GM23338 (cell line): Measurements from ENCODE around the gene ZNF334. TPM values are rescaled to one million over a fixed set of nuclear protein-coding genes. Genes with fewer than 3 reads are reported as not detected.

Source experiments
- ATAC-seq: fragments of 200-7000 bp; cut with Tn5 transposase; 3 replicates; pipeline ENCODE4 v1.9.1; 2020
- DNase-seq: peaks from one replicate; pipeline ENCODE4 v3.0.0-alpha.2; 2015; ENCODE audit warnings: low spot score
- H2AFZ ChIP-seq: fragments of 200-600 bp; sonication (generic); 2 replicates; pipeline ENCODE4 v1.8.0; 2016; ENCODE audit warnings: antibody characterized with exemption, mild to moderate bottlenecking, moderate library complexity
- H3F3A ChIP-seq: fragments of 200-600 bp; sonication (generic); replicated peaks from 2 replicates; pipeline ENCODE4 v1.8.0; 2017; ENCODE audit warnings: antibody characterized with exemption, mixed run types, low read depth
- H3K27ac ChIP-seq: fragments of 200-600 bp; sonication (generic); 2 replicates; pipeline ENCODE4 v1.6.1; 2016; ENCODE audit warnings: low read depth
- H3K27me3 ChIP-seq: fragments of 200-600 bp; sonication (generic); 2 replicates; pipeline ENCODE4 v1.8.0; 2016; ENCODE audit warnings: mild to moderate bottlenecking, mixed run types, moderate library complexity; ENCODE audit not compliant: insufficient read depth
- H3K36me3 ChIP-seq: fragments of 200-600 bp; sonication (generic); 2 replicates; pipeline ENCODE4 v1.8.0; 2016; ENCODE audit warnings: mild to moderate bottlenecking; ENCODE audit not compliant: insufficient read depth
- H3K4me1 ChIP-seq: fragments of 200-600 bp; sonication (generic); 2 replicates; pipeline ENCODE4 v1.8.0; 2016; ENCODE audit warnings: mild to moderate bottlenecking, moderate library complexity; ENCODE audit not compliant: insufficient read depth
- H3K4me2 ChIP-seq: fragments of 200-600 bp; sonication (generic); 2 replicates; pipeline ENCODE4 v1.7.1; 2017; ENCODE audit warnings: mixed run types
- H3K4me3 ChIP-seq: fragments of 200-600 bp; sonication (generic); 2 replicates; pipeline ENCODE4 v1.6.1; 2016; ENCODE audit warnings: mixed run types
- H3K79me2 ChIP-seq: fragments of 200-600 bp; sonication (generic); replicated peaks from 2 replicates; pipeline ENCODE4 v1.8.0; 2017; ENCODE audit warnings: mild to moderate bottlenecking; ENCODE audit not compliant: insufficient read depth
- H3K9me2 ChIP-seq: fragments of 200-600 bp; sonication (generic); 2 replicates; pipeline ENCODE4 v1.8.0; 2017; ENCODE audit not compliant: insufficient read depth
- H4K20me1 ChIP-seq: fragments of 200-600 bp; sonication (generic); replicated peaks from 2 replicates; pipeline ENCODE4 v1.8.0; 2017; ENCODE audit warnings: mild to moderate bottlenecking; ENCODE audit not compliant: insufficient read depth
- H3K27ac Mint-ChIP-seq: 2 replicates; pipeline ENCODE4 v1.8.0; 2020; ENCODE audit warnings: inconsistent platforms, mild to moderate bottlenecking, moderate library complexity, mixed read lengths
- H3K27me3 Mint-ChIP-seq: 3 replicates; pipeline ENCODE4 v1.8.0; 2022; ENCODE audit warnings: low read depth, mild to moderate bottlenecking, moderate library complexity, mixed read lengths, inconsistent platforms; ENCODE audit not compliant: insufficient read depth, poor library complexity
- H3K36me3 Mint-ChIP-seq: 3 replicates; pipeline ENCODE4 v1.8.0; 2021; ENCODE audit warnings: low read depth, mild to moderate bottlenecking, inconsistent platforms, moderate library complexity, mixed read lengths
- H3K4me1 Mint-ChIP-seq: 3 replicates; pipeline ENCODE4 v1.8.0; 2020; ENCODE audit warnings: mild to moderate bottlenecking, inconsistent platforms, mixed read lengths
- H3K4me3 Mint-ChIP-seq: 3 replicates; pipeline ENCODE4 v1.8.0; 2021; ENCODE audit warnings: moderate library complexity, mild to moderate bottlenecking, inconsistent platforms, mixed read lengths
- H3K9me3 Mint-ChIP-seq: 3 replicates; pipeline ENCODE4 v1.8.0; 2020; ENCODE audit warnings: moderate library complexity, mild to moderate bottlenecking, inconsistent platforms, mixed read lengths
- CREB1 ChIP-seq: fragments of 250-450 bp; sonication (Bioruptor Pico); IDR thresholded peaks from 2 replicates; pipeline ENCODE4 v1.5.0; 2020; ENCODE audit warnings: low read depth, mild to moderate bottlenecking, moderate library complexity
- EZH2 ChIP-seq: fragments of 200-600 bp; sonication (generic); IDR thresholded peaks from one replicate; pipeline ENCODE4 v1.8.0; 2017; ENCODE audit warnings: antibody characterized with exemption, mild to moderate bottlenecking, low read depth; ENCODE audit not compliant: unreplicated experiment
- EZH2phosphoT487 ChIP-seq: fragments of 200-600 bp; sonication (generic); IDR thresholded peaks from one replicate; pipeline ENCODE4 v1.8.1; 2018; ENCODE audit warnings: antibody characterized with exemption; ENCODE audit not compliant: unreplicated experiment
- JUNB ChIP-seq: IDR thresholded peaks from one replicate; pipeline ENCODE4 v1.6.1; 2016; ENCODE audit warnings: antibody characterized with exemption; ENCODE audit not compliant: unreplicated experiment
- NANOG ChIP-seq: IDR thresholded peaks from 2 replicates; pipeline ENCODE4 v1.6.1; 2016; ENCODE audit warnings: antibody characterized with exemption, borderline replicate concordance
- POLR2AphosphoS5 ChIP-seq: IDR thresholded peaks from 2 replicates; pipeline ENCODE4 v1.6.1; 2016; ENCODE audit warnings: antibody characterized with exemption, low read depth
- STAT1 ChIP-seq: IDR thresholded peaks from one replicate; pipeline ENCODE4 v1.6.1; 2016; ENCODE audit warnings: antibody characterized with exemption; ENCODE audit not compliant: unreplicated experiment
- ZNF114 ChIP-seq: fragments of 250-450 bp; sonication (Bioruptor Pico); IDR thresholded peaks from 2 replicates; pipeline ENCODE4 v1.5.0; 2020; ENCODE audit warnings: mild to moderate bottlenecking, moderate library complexity
- ZNF331 ChIP-seq: fragments of 250-450 bp; sonication (Bioruptor Pico); IDR thresholded peaks from 2 replicates; pipeline ENCODE4 v1.5.0; 2020; ENCODE audit warnings: low read depth, mild to moderate bottlenecking, moderate library complexity
- polyA plus RNA-seq: library from polyadenylated mRNA; unstranded; fragments of >200 nt; fragmentation: Nextera tagmentation; extraction: Ambion mirVana; gene quantifications from 2 replicates; pipeline ENCODE4 v1.2.1, GENCODE V29; 2016
- total RNA-seq: library from RNA; depleted of rRNA; stranded (reverse); fragments of >200 nt; shearing (Covaris generic); gene quantifications from 2 replicates; pipeline ENCODE4 v1.2.3, GENCODE V29; 2014
- TF ChIP-seq, protein P1 (sequence below): fragments of 250-450 bp; sonication (Bioruptor Pico); IDR thresholded peaks from 2 replicates; pipeline ENCODE4 v1.5.0; 2020; ENCODE audit warnings: mild to moderate bottlenecking, moderate library complexity
- TF ChIP-seq, protein P2 (sequence below): IDR thresholded peaks from 2 replicates; pipeline ENCODE4 v1.6.1; 2016; ENCODE audit warnings: antibody characterized with exemption
- TF ChIP-seq, protein P3 (sequence below), 2 experiments: fragments of 200-600 bp in 1 of 2; sonication (generic) in 1 of 2; conservative IDR thresholded peaks; 2 replicates each; pipeline versions ENCODE4 v1.5.1 to v1.6.1; 2016 to 2017; ENCODE audit warnings: antibody characterized with exemption in 2 of 2, low read depth in 2 of 2, mild to moderate bottlenecking in 2 of 2, moderate library complexity in 1 of 2
- TF ChIP-seq, protein P4 (sequence below): IDR thresholded peaks from one replicate; pipeline ENCODE4 v1.6.1; 2018; ENCODE audit warnings: antibody characterized with exemption; ENCODE audit not compliant: unreplicated experiment

The ZNF334 gene
- total and polyA plus RNA-seq, 2 experiments from 2014 or later: 12.4 to 19.1 TPM

DNA sequence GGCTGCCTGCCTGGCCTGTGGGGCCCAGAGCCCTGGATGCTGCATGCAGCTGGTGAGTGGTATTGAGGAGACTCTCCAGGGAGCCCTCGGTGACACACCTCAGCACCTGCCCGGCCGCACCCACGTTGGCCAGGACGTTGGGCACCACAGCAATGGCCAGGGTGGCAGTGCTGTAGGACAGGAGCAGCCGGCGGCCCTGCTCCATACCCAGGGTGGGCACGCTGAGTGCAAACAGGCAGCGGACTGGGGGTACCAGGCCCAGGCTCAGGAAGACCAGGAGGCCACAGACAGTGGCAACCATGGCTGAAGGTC lies 32.4 kb upstream of the ZNF334 start:
- DNase-seq (no peak), ATAC-seq (no peak)
- Histone ChIP-seq H3K27ac (no peak overlapping the region), H3F3A (no peaks in the 10 kb centered on the region), H3K79me2 (no peaks in the 10 kb centered on the region), H2AFZ (no peak overlapping the region), H3K36me3 (no peaks in the 10 kb centered on the region), H3K4me1 (peaks cover 12% of the 10 kb centered on the region; the same call in 1 of the 2 replicates), H3K4me2 (no peak overlapping the region), H4K20me1 (no peaks in the 10 kb centered on the region), H3K4me3 (no peak overlapping the region), H3K27me3 (no peaks in the 10 kb centered on the region), H3K9me2 (no peaks in the 10 kb centered on the region)
- Mint-ChIP-seq H3K27me3 (no peaks in the 10 kb centered on the region), H3K9me3 (no peaks in the 10 kb centered on the region), H3K4me3 (no peak overlapping the region), H3K36me3 (no peaks in the 10 kb centered on the region), H3K4me1 (no peaks in the 10 kb centered on the region), H3K27ac (no peak overlapping the region)
- TF ChIP-seq, protein P1, sequence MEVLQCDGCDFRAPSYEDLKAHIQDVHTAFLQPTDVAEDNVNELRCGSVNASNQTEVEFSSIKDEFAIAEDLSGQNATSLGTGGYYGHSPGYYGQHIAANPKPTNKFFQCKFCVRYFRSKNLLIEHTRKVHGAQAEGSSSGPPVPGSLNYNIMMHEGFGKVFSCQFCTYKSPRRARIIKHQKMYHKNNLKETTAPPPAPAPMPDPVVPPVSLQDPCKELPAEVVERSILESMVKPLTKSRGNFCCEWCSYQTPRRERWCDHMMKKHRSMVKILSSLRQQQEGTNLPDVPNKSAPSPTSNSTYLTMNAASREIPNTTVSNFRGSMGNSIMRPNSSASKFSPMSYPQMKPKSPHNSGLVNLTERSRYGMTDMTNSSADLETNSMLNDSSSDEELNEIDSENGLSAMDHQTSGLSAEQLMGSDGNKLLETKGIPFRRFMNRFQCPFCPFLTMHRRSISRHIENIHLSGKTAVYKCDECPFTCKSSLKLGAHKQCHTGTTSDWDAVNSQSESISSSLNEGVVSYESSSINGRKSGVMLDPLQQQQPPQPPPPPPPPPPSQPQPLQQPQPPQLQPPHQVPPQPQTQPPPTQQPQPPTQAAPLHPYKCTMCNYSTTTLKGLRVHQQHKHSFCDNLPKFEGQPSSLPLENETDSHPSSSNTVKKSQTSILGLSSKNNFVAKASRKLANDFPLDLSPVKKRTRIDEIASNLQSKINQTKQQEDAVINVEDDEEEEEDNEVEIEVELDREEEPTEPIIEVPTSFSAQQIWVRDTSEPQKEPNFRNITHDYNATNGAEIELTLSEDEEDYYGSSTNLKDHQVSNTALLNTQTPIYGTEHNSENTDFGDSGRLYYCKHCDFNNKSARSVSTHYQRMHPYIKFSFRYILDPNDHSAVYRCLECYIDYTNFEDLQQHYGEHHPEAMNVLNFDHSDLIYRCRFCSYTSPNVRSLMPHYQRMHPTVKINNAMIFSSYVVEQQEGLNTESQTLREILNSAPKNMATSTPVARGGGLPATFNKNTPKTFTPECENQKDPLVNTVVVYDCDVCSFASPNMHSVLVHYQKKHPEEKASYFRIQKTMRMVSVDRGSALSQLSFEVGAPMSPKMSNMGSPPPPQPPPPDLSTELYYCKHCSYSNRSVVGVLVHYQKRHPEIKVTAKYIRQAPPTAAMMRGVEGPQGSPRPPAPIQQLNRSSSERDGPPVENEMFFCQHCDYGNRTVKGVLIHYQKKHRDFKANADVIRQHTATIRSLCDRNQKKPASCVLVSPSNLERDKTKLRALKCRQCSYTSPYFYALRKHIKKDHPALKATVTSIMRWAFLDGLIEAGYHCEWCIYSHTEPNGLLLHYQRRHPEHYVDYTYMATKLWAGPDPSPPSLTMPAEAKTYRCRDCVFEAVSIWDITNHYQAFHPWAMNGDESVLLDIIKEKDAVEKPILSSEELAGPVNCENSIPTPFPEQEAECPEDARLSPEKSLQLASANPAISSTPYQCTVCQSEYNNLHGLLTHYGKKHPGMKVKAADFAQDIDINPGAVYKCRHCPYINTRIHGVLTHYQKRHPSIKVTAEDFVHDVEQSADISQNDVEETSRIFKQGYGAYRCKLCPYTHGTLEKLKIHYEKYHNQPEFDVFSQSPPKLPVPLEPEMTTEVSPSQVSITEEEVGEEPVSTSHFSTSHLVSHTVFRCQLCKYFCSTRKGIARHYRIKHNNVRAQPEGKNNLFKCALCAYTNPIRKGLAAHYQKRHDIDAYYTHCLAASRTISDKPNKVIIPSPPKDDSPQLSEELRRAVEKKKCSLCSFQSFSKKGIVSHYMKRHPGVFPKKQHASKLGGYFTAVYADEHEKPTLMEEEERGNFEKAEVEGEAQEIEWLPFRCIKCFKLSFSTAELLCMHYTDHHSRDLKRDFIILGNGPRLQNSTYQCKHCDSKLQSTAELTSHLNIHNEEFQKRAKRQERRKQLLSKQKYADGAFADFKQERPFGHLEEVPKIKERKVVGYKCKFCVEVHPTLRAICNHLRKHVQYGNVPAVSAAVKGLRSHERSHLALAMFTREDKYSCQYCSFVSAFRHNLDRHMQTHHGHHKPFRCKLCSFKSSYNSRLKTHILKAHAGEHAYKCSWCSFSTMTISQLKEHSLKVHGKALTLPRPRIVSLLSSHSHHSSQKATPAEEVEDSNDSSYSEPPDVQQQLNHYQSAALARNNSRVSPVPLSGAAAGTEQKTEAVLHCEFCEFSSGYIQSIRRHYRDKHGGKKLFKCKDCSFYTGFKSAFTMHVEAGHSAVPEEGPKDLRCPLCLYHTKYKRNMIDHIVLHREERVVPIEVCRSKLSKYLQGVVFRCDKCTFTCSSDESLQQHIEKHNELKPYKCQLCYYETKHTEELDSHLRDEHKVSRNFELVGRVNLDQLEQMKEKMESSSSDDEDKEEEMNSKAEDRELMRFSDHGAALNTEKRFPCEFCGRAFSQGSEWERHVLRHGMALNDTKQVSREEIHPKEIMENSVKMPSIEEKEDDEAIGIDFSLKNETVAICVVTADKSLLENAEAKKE (CRISPR knock-in tag): no peak
- TF ChIP-seq POLR2AphosphoS5 (no peak), JUNB (no peak), ZNF114 (CRISPR knock-in tag) (no peak), EZH2phosphoT487 (no peak), STAT1 (no peak), EZH2 (no peak), ZNF331 (CRISPR knock-in tag) (no peak), NANOG (no peak), CREB1 (CRISPR knock-in tag) (no peak)
- TF ChIP-seq, protein P2, sequence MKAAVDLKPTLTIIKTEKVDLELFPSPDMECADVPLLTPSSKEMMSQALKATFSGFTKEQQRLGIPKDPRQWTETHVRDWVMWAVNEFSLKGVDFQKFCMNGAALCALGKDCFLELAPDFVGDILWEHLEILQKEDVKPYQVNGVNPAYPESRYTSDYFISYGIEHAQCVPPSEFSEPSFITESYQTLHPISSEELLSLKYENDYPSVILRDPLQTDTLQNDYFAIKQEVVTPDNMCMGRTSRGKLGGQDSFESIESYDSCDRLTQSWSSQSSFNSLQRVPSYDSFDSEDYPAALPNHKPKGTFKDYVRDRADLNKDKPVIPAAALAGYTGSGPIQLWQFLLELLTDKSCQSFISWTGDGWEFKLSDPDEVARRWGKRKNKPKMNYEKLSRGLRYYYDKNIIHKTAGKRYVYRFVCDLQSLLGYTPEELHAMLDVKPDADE: no peak
- TF ChIP-seq, protein P3, sequence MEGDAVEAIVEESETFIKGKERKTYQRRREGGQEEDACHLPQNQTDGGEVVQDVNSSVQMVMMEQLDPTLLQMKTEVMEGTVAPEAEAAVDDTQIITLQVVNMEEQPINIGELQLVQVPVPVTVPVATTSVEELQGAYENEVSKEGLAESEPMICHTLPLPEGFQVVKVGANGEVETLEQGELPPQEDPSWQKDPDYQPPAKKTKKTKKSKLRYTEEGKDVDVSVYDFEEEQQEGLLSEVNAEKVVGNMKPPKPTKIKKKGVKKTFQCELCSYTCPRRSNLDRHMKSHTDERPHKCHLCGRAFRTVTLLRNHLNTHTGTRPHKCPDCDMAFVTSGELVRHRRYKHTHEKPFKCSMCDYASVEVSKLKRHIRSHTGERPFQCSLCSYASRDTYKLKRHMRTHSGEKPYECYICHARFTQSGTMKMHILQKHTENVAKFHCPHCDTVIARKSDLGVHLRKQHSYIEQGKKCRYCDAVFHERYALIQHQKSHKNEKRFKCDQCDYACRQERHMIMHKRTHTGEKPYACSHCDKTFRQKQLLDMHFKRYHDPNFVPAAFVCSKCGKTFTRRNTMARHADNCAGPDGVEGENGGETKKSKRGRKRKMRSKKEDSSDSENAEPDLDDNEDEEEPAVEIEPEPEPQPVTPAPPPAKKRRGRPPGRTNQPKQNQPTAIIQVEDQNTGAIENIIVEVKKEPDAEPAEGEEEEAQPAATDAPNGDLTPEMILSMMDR (conservative IDR thresholded peaks at IDR 0.05; ENCODE audit: low read depth in 2 of 2): no peak
- TF ChIP-seq, protein P4, sequence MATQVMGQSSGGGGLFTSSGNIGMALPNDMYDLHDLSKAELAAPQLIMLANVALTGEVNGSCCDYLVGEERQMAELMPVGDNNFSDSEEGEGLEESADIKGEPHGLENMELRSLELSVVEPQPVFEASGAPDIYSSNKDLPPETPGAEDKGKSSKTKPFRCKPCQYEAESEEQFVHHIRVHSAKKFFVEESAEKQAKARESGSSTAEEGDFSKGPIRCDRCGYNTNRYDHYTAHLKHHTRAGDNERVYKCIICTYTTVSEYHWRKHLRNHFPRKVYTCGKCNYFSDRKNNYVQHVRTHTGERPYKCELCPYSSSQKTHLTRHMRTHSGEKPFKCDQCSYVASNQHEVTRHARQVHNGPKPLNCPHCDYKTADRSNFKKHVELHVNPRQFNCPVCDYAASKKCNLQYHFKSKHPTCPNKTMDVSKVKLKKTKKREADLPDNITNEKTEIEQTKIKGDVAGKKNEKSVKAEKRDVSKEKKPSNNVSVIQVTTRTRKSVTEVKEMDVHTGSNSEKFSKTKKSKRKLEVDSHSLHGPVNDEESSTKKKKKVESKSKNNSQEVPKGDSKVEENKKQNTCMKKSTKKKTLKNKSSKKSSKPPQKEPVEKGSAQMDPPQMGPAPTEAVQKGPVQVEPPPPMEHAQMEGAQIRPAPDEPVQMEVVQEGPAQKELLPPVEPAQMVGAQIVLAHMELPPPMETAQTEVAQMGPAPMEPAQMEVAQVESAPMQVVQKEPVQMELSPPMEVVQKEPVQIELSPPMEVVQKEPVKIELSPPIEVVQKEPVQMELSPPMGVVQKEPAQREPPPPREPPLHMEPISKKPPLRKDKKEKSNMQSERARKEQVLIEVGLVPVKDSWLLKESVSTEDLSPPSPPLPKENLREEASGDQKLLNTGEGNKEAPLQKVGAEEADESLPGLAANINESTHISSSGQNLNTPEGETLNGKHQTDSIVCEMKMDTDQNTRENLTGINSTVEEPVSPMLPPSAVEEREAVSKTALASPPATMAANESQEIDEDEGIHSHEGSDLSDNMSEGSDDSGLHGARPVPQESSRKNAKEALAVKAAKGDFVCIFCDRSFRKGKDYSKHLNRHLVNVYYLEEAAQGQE: no peak
